CD14-positive monocyte (primary cell): Measurements from ENCODE around the gene PYM1. TPM values are rescaled to one million over a fixed set of nuclear protein-coding genes. Genes with fewer than 3 reads are reported as not detected.
A peak's percentile ranks its signal among the peaks of the same experiment; 100 is the strongest.

Experiments used
- DNase-seq, 3 donors: peaks; one replicate each; pipeline ENCODE4 v3.0.0-alpha.2; 2011 to 2022
- H2AFZ ChIP-seq: 2 replicates; pipeline ENCODE4 v1.6.0; 2012; ENCODE audit warnings: mild to moderate bottlenecking, low read depth, low read length, inconsistent platforms; ENCODE audit not compliant: insufficient read depth, poor library complexity, severe bottlenecking
- H3K27ac ChIP-seq, 2 donors: 1 replicate in 1 of 2; 2 replicates in 1 of 2; pipeline ENCODE4 v1.5.1; 2012 to 2013; ENCODE audit warnings: low read length in 2 of 2, control low read depth in 1 of 2, inconsistent platforms in 1 of 2, low read depth in 1 of 2, mild to moderate bottlenecking in 1 of 2
- H3K27me3 ChIP-seq, 2 donors: one replicate each; pipeline versions ENCODE4 v1.6.0 to v1.6.1; 2011 to 2013; ENCODE audit warnings: low read length in 2 of 2; ENCODE audit not compliant: control insufficient read depth in 2 of 2, insufficient read depth in 2 of 2
- H3K36me3 ChIP-seq, 2 donors: replicated peaks in 1 of 2; 1 replicate in 1 of 2; 2 replicates in 1 of 2; pipeline versions ENCODE4 v1.5.1 to v1.6.1; 2012 to 2013; ENCODE audit warnings: low read length in 2 of 2, control low read depth in 1 of 2, inconsistent platforms in 1 of 2, mild to moderate bottlenecking in 1 of 2; ENCODE audit not compliant: insufficient read depth in 2 of 2, control insufficient read depth in 1 of 2
- H3K4me1 ChIP-seq, 2 donors: 1 replicate in 1 of 2; 2 replicates in 1 of 2; pipeline versions ENCODE4 v1.5.1 to v1.6.1; 2012 to 2013; ENCODE audit warnings: low read length in 2 of 2, control low read depth in 1 of 2, inconsistent platforms in 1 of 2, mild to moderate bottlenecking in 1 of 2, moderate library complexity in 1 of 2; ENCODE audit not compliant: insufficient read depth in 2 of 2, control insufficient read depth in 1 of 2
- H3K4me2 ChIP-seq: replicated peaks from 2 replicates; pipeline ENCODE3; 2012; ENCODE audit warnings: low read length, moderate library complexity, mild to moderate bottlenecking; ENCODE audit not compliant: poor library complexity, severe bottlenecking; ENCODE audit errors: extremely low read depth
- H3K4me3 ChIP-seq, 3 experiments: fragments of 200-600 bp in 1 of 3; sonication (generic) in 1 of 3; replicated peaks in 1 of 3; 1 replicate in 2 of 3; 2 replicates in 1 of 3; pipeline ENCODE4 v1.5.1; 2011 to 2013; ENCODE audit warnings: low read length in 3 of 3, mild to moderate bottlenecking in 3 of 3, control low read depth in 2 of 3, low read depth in 2 of 3, inconsistent platforms in 1 of 3, moderate library complexity in 1 of 3
- H3K79me2 ChIP-seq: 2 replicates; pipeline ENCODE4 v1.6.0; 2012; ENCODE audit warnings: mild to moderate bottlenecking, control low read depth, inconsistent platforms, low read length, moderate library complexity; ENCODE audit not compliant: insufficient read depth
- H3K9ac ChIP-seq: 2 replicates; pipeline ENCODE4 v1.6.0; 2017; ENCODE audit warnings: low read length, mild to moderate bottlenecking; ENCODE audit not compliant: insufficient read depth, poor library complexity, severe bottlenecking
- H3K9me3 ChIP-seq, 2 donors: replicated peaks in 1 of 2; 1 replicate in 1 of 2; 2 replicates in 1 of 2; pipeline versions ENCODE4 v1.5.1 to v1.6.1; 2012 to 2013; ENCODE audit warnings: low read length in 2 of 2, control low read depth in 1 of 2; ENCODE audit not compliant: control insufficient read depth in 1 of 2, insufficient read depth in 1 of 2
- H4K20me1 ChIP-seq: 2 replicates; pipeline ENCODE4 v1.6.0; 2012; ENCODE audit warnings: mild to moderate bottlenecking, low read length, control low read depth, moderate library complexity; ENCODE audit not compliant: insufficient read depth
- H3K27ac Mint-ChIP-seq, 7 donors: one replicate each; pipeline ENCODE4 v1.8.0; 2020; ENCODE audit warnings: mild to moderate bottlenecking in 7 of 7, mixed read lengths in 7 of 7, moderate library complexity in 6 of 7, inconsistent platforms in 2 of 7
- H3K27me3 Mint-ChIP-seq, 3 donors: one replicate each; pipeline ENCODE4 v1.8.0; 2021 to 2022; ENCODE audit warnings: low read depth in 3 of 3, mild to moderate bottlenecking in 3 of 3, mixed read lengths in 3 of 3, moderate library complexity in 3 of 3, inconsistent platforms in 1 of 3
- H3K36me3 Mint-ChIP-seq, 2 donors: one replicate each; pipeline ENCODE4 v1.8.0; 2020; ENCODE audit warnings: mixed read lengths in 2 of 2, inconsistent platforms in 1 of 2, mild to moderate bottlenecking in 1 of 2
- H3K4me1 Mint-ChIP-seq: one replicate; pipeline ENCODE4 v1.8.0; 2020; ENCODE audit warnings: mild to moderate bottlenecking, mixed read lengths
- H3K4me3 Mint-ChIP-seq, 2 donors: one replicate each; pipeline ENCODE4 v1.8.0; 2020; ENCODE audit warnings: mild to moderate bottlenecking in 2 of 2, mixed read lengths in 2 of 2, moderate library complexity in 1 of 2
- H3K9me3 Mint-ChIP-seq, 7 donors: one replicate each; pipeline ENCODE4 v1.8.0; 2020 to 2022; ENCODE audit warnings: mixed read lengths in 7 of 7, mild to moderate bottlenecking in 6 of 7, moderate library complexity in 6 of 7, inconsistent platforms in 2 of 7
- WGBS: methylation state at CpG from one replicate; pipeline ENCODE4 v1.1.5; 2013; ENCODE audit warnings: missing lambda C conversion rate; ENCODE audit not compliant: insufficient coverage; 5-methylcytosine and 5-hydroxymethylcytosine counted together
- intact Hi-C, 2 donors: fragments of 100-400 bp; cut with micrococcal nuclease; formaldehyde crosslinking; loops; one replicate each; pipeline versions ENCODE4 v1.15.0 to v1.15.1; 2023
- polyA plus RNA-seq, 3 donors: library from polyadenylated mRNA; depleted of rRNA in 1 of 3; unstranded in 2 of 3; stranded (reverse) in 1 of 3; fragments of 300-500 nt in 2 of 3; fragments of >200 nt in 1 of 3; fragmentation: Illumina TruSeq in 2 of 3; gene quantifications; 1 replicate in 2 of 3; 2 replicates in 1 of 3; pipeline ENCODE4 v1.2.3, GENCODE V29; 2012 to 2021
- TF ChIP-seq, protein P1 (sequence below): fragments of 200-600 bp; IDR thresholded peaks from one replicate; pipeline ENCODE4 v1.8.0; 2022; ENCODE audit warnings: antibody characterized with exemption, mild to moderate bottlenecking

The PYM1 gene
- polyA plus RNA-seq, 3 donors = 17.3 to 47.1 (median 39.5) TPM

DNA sequence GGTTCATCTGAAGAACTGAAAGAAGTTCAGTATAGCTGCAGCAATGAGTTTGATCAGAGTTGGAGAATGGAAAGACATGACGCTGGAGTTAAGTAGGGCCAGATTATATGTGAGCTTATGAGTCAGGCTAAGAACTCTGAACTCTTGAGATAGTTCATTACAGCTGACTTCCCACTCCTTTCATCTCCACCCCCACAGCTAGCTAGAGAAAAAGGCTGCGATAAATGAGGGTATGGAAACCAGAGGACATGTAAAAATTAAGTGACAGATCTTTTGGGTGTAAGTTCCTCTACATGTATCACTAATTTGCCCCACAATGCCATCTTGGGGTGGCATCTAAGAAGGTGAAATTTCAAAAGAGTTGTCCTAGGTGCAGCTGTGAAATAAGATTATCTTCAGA, 28.6 kb downstream of the PYM1 start:
- no peaks in the 10 kb centered on the region for H4K20me1 ChIP-seq
- H2AFZ ChIP-seq = no peak overlapping the region
- peaks cover 24 to 43% of the 10 kb centered on the region in 2 donors for H3K36me3 Mint-ChIP-seq
- no peaks in the 10 kb centered on the region for H3K4me1 ChIP-seq
- intact Hi-C loops = no loop called here
- WGBS = no CpG with 5 or more reads among the region's 2 CpGs
- peaks cover 23 to 35% of the 10 kb centered on the region in 2 donors for H3K36me3 ChIP-seq
- H3K27me3 Mint-ChIP-seq = peaks cover 0 to 3% (median 0%) of the 10 kb centered on the region in 3 donors
- H3K4me3 Mint-ChIP-seq = no peak overlapping the region
- no peaks in the 10 kb centered on the region for H3K79me2 ChIP-seq
- H3K9me3 ChIP-seq = no peaks in the 10 kb centered on the region
- peak overlapping the region in 3 of 7 donors; percentile 4 to 32 (median 28) for H3K27ac Mint-ChIP-seq
- no peak overlapping the region for H3K9ac ChIP-seq
- no peak overlapping the region for H3K27ac ChIP-seq
- H3K4me3 ChIP-seq = no peak overlapping the region
- no peaks in the 10 kb centered on the region for H3K27me3 ChIP-seq
- no peak overlapping the region for H3K4me2 ChIP-seq
- TF ChIP-seq, protein P1, sequence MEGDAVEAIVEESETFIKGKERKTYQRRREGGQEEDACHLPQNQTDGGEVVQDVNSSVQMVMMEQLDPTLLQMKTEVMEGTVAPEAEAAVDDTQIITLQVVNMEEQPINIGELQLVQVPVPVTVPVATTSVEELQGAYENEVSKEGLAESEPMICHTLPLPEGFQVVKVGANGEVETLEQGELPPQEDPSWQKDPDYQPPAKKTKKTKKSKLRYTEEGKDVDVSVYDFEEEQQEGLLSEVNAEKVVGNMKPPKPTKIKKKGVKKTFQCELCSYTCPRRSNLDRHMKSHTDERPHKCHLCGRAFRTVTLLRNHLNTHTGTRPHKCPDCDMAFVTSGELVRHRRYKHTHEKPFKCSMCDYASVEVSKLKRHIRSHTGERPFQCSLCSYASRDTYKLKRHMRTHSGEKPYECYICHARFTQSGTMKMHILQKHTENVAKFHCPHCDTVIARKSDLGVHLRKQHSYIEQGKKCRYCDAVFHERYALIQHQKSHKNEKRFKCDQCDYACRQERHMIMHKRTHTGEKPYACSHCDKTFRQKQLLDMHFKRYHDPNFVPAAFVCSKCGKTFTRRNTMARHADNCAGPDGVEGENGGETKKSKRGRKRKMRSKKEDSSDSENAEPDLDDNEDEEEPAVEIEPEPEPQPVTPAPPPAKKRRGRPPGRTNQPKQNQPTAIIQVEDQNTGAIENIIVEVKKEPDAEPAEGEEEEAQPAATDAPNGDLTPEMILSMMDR = no peak
- no peaks in the 10 kb centered on the region for H3K4me1 Mint-ChIP-seq
- DNase-seq = no peak
- peaks cover 0 to 2% (median 0%) of the 10 kb centered on the region in 7 donors for H3K9me3 Mint-ChIP-seq

DNA sequence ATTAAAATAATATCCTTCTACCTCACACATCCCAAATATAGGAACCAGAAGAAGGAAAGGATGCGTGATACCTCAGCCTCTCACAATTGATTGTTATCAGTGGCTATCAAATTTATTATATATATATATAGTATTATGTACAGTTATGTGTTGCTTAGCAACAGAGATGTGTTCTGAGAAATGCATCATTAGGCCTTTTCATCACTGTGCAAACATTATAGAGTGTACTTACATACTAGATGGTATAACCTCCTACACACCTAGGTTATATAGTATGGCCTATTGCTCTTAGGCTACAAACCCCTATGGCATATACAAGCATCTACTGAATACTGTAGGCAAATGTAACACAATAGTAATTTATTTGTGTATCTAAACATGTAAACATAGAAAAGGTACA, 34.0 kb downstream of the PYM1 start:
- H3K4me2 ChIP-seq = no peak overlapping the region
- no peak overlapping the region for H2AFZ ChIP-seq
- H3K36me3 Mint-ChIP-seq = peaks cover 0 to 5% of the 10 kb centered on the region in 2 donors
- no peaks in the 10 kb centered on the region for H3K36me3 ChIP-seq
- H3K27me3 ChIP-seq = no peaks in the 10 kb centered on the region
- intact Hi-C loops = no loop called here
- H3K4me1 ChIP-seq = no peaks in the 10 kb centered on the region
- TF ChIP-seq, protein P1 = no peak
- H3K4me3 ChIP-seq = no peak overlapping the region
- H3K9me3 Mint-ChIP-seq = peaks cover 0 to 4% (median 0%) of the 10 kb centered on the region in 7 donors
- H3K27me3 Mint-ChIP-seq = peaks cover 1 to 5% (median 3%) of the 10 kb centered on the region in 3 donors
- no peak overlapping the region for H3K27ac Mint-ChIP-seq
- peaks cover 1% of the 10 kb centered on the region for H3K4me1 Mint-ChIP-seq
- H3K9me3 ChIP-seq = no peaks in the 10 kb centered on the region
- H3K9ac ChIP-seq = no peak overlapping the region
- H4K20me1 ChIP-seq = no peaks in the 10 kb centered on the region
- WGBS = no CpG with 5 or more reads among the region's 1 CpG
- no peak for DNase-seq
- H3K4me3 Mint-ChIP-seq = no peak overlapping the region
- H3K79me2 ChIP-seq = no peaks in the 10 kb centered on the region
- no peak overlapping the region for H3K27ac ChIP-seq
